Trophoblast cell (in vitro differentiated cells and primary cell): ENCODE data around the gene IFRD1.
"Not testable (repeated sequence)": the region's sequence is repeated elsewhere in the genome, so short reads cannot be mapped to it uniquely, and the experiment has no call there.

Experiments used
- DNase-seq, 2 donors: peaks; one replicate each; pipeline ENCODE4 v3.0.0-alpha.2; 2016
- H2AFZ ChIP-seq: 2 replicates; pipeline ENCODE4 v1.6.1; 2013; ENCODE audit warnings: low read length, moderate library complexity, mild to moderate bottlenecking; ENCODE audit not compliant: insufficient read depth, poor library complexity
- H2AK5ac ChIP-seq: 2 replicates; pipeline ENCODE4 v1.6.1; 2013; ENCODE audit warnings: mild to moderate bottlenecking, low read length
- H2BK120ac ChIP-seq: 2 replicates; pipeline ENCODE4 v1.6.1; 2013; ENCODE audit warnings: low read length, mild to moderate bottlenecking, moderate library complexity; ENCODE audit not compliant: insufficient read depth, poor library complexity
- H2BK12ac ChIP-seq: 2 replicates; pipeline ENCODE4 v1.6.1; 2013; ENCODE audit warnings: mild to moderate bottlenecking, low read length, moderate library complexity
- H2BK5ac ChIP-seq: 2 replicates; pipeline ENCODE4 v1.6.1; 2013; ENCODE audit warnings: low read length, low read depth, moderate library complexity, mild to moderate bottlenecking; ENCODE audit not compliant: poor library complexity
- H3K14ac ChIP-seq: 2 replicates; pipeline ENCODE4 v1.6.1; 2013; ENCODE audit warnings: mild to moderate bottlenecking, low read length
- H3K18ac ChIP-seq: 2 replicates; pipeline ENCODE4 v1.6.1; 2013; ENCODE audit warnings: mild to moderate bottlenecking, low read length
- H3K23ac ChIP-seq: 2 replicates; pipeline ENCODE4 v1.6.1; 2013; ENCODE audit warnings: low read length
- H3K27ac ChIP-seq: 2 replicates; pipeline ENCODE4 v1.5.1; 2013; ENCODE audit warnings: low read depth, mild to moderate bottlenecking, inconsistent platforms, low read length, moderate library complexity
- H3K27me3 ChIP-seq: 2 replicates; pipeline ENCODE4 v1.6.1; 2013; ENCODE audit warnings: inconsistent platforms, mild to moderate bottlenecking, low read length, moderate library complexity; ENCODE audit not compliant: insufficient read depth
- H3K36me3 ChIP-seq, 2 experiments: 1 replicate in 1 of 2; 2 replicates in 1 of 2; pipeline ENCODE4 v1.6.1; 2013; ENCODE audit warnings: low read length in 2 of 2, mild to moderate bottlenecking in 2 of 2, moderate library complexity in 1 of 2; ENCODE audit not compliant: insufficient read depth in 2 of 2, control insufficient read depth in 1 of 2
- H3K4ac ChIP-seq: 2 replicates; pipeline ENCODE4 v1.6.1; 2013; ENCODE audit warnings: low read depth, mild to moderate bottlenecking, low read length, moderate library complexity
- H3K4me1 ChIP-seq, 2 experiments: 1 replicate in 1 of 2; 2 replicates in 1 of 2; pipeline ENCODE4 v1.6.1; 2013; ENCODE audit warnings: low read length in 2 of 2, mild to moderate bottlenecking in 2 of 2, moderate library complexity in 1 of 2; ENCODE audit not compliant: insufficient read depth in 2 of 2, control insufficient read depth in 1 of 2
- H3K4me2 ChIP-seq: 2 replicates; pipeline ENCODE4 v1.6.1; 2013; ENCODE audit warnings: inconsistent platforms, mild to moderate bottlenecking, low read length, moderate library complexity
- H3K4me3 ChIP-seq: 2 replicates; pipeline ENCODE4 v1.5.1; 2013; ENCODE audit warnings: mild to moderate bottlenecking, low read depth, low read length, inconsistent platforms
- H3K79me1 ChIP-seq: one replicate; pipeline ENCODE4 v1.6.1; 2013; ENCODE audit warnings: low read length
- H3K79me2 ChIP-seq: 2 replicates; pipeline ENCODE4 v1.6.1; 2013; ENCODE audit warnings: low read length, mild to moderate bottlenecking; ENCODE audit not compliant: control insufficient read depth, insufficient read depth, poor library complexity
- H3K9ac ChIP-seq: 2 replicates; pipeline ENCODE4 v1.6.1; 2013; ENCODE audit warnings: mild to moderate bottlenecking, low read length
- H3K9me3 ChIP-seq: 2 replicates; pipeline ENCODE4 v1.6.1; 2013; ENCODE audit warnings: low read depth, mild to moderate bottlenecking, control low read depth, inconsistent platforms, low read length; ENCODE audit not compliant: insufficient read depth
- H4K12ac ChIP-seq: 2 replicates; pipeline ENCODE4 v1.6.1; 2013; ENCODE audit warnings: low read depth, mild to moderate bottlenecking, low read length, moderate library complexity
- H4K8ac ChIP-seq: 2 replicates; pipeline ENCODE4 v1.6.1; 2013; ENCODE audit warnings: low read depth, mild to moderate bottlenecking, low read length, moderate library complexity
- H4K91ac ChIP-seq: one replicate; pipeline ENCODE4 v1.6.1; 2013; ENCODE audit warnings: low read depth, mild to moderate bottlenecking, low read length, moderate library complexity
- WGBS: extraction: QIAGEN DNeasy Blood & Tissue Kit; methylation state at CpG from one replicate; pipeline ENCODE4 v1.1.7; 2013; ENCODE audit warnings: missing lambda C conversion rate; ENCODE audit not compliant: insufficient read length, insufficient coverage; ENCODE audit errors: extremely low coverage; 5-methylcytosine and 5-hydroxymethylcytosine counted together

The IFRD1 gene

GRCh38 chr7:112452102-112452888 lies 2.0 kb downstream of the IFRD1 start:
- WGBS: no CpG with 5 or more reads among the region's 7 CpGs
- peak; percentile 27 to 55 for DNase-seq
- no peak overlapping the region for H4K12ac ChIP-seq
- H3K4me1 ChIP-seq: peaks cover 0 to 7% of the 10 kb centered on the region in 2 experiments
- H3K4me3 ChIP-seq: peak overlapping the region; percentile 67
- H3K27ac ChIP-seq: peak overlapping the region; percentile 35
- H2BK12ac ChIP-seq: no peak overlapping the region
- H2BK5ac ChIP-seq: no peak overlapping the region
- no peak overlapping the region for H2BK120ac ChIP-seq
- H3K4ac ChIP-seq: peak overlapping the region; percentile 85
- H3K4me2 ChIP-seq: peak overlapping the region; percentile 79
- no peak overlapping the region for H4K8ac ChIP-seq
- H3K79me1 ChIP-seq: peaks cover 11% of the 10 kb centered on the region
- H3K36me3 ChIP-seq: peaks cover 0 to 2% of the 10 kb centered on the region in 2 experiments
- peaks cover 13% of the 10 kb centered on the region for H3K79me2 ChIP-seq
- peak overlapping the region; percentile 60 for H3K23ac ChIP-seq
- H2AK5ac ChIP-seq: no peak overlapping the region
- no peaks in the 10 kb centered on the region for H3K27me3 ChIP-seq
- no peaks in the 10 kb centered on the region for H3K9me3 ChIP-seq
- H3K14ac ChIP-seq: no peak overlapping the region
- H3K18ac ChIP-seq: no peak overlapping the region
- H2AFZ ChIP-seq: no peak overlapping the region
- H4K91ac ChIP-seq: no peak overlapping the region
- H3K9ac ChIP-seq: peak overlapping the region; percentile 77

- Histone ChIP-seq H3K14ac (no peak overlapping the region), H4K12ac (no peak overlapping the region), H3K9ac (no peak overlapping the region), H3K79me1 (peaks cover 11% of the 10 kb centered on the region), H2AFZ (no peak overlapping the region), H2BK12ac (no peak overlapping the region), H3K79me2 (peaks cover 13% of the 10 kb centered on the region), H3K4me3 (no peak overlapping the region), H2BK120ac (no peak overlapping the region), H3K27me3 (no peaks in the 10 kb centered on the region), H3K4ac (peak overlapping the region; percentile 22), H3K4me1 (peaks cover 0 to 7% of the 10 kb centered on the region in 2 experiments), H2BK5ac (no peak overlapping the region), H2AK5ac (no peak overlapping the region), H4K8ac (no peak overlapping the region), H3K23ac (no peak overlapping the region), H3K27ac (no peak overlapping the region), H4K91ac (no peak overlapping the region), H3K18ac (no peak overlapping the region), H3K4me2 (no peak overlapping the region), H3K36me3 (peaks cover 3 to 4% of the 10 kb centered on the region in 2 experiments), H3K9me3 (no peaks in the 10 kb centered on the region)
- no CpG with 5 or more reads among the region's 7 CpGs for WGBS
- peak in 1 of 2 donors; percentile 39 for DNase-seq
Measured at GRCh38 chr7:112453505-112454171, 3.4 kb downstream of the IFRD1 start.

- H3K14ac ChIP-seq, H3K18ac ChIP-seq, H3K4me2 ChIP-seq, H2BK120ac ChIP-seq, H2AFZ ChIP-seq, H2BK5ac ChIP-seq, H3K9ac ChIP-seq, H3K36me3 ChIP-seq, H2AK5ac ChIP-seq, H3K23ac ChIP-seq, H3K27me3 ChIP-seq, H3K27ac ChIP-seq, H3K9me3 ChIP-seq, H3K4me1 ChIP-seq, H3K4me3 ChIP-seq, H4K8ac ChIP-seq, H4K91ac ChIP-seq, H2BK12ac ChIP-seq, H4K12ac ChIP-seq: not testable (repeated sequence)
- peaks cover 13% of the 10 kb centered on the region for H3K79me2 ChIP-seq
- peak overlapping the region; percentile 16 for H3K4ac ChIP-seq
- WGBS: no CpG with 5 or more reads among the region's 6 CpGs
- DNase-seq: peak in 1 of 2 donors; percentile 5
- H3K79me1 ChIP-seq: peaks cover 11% of the 10 kb centered on the region
Measured at GRCh38 chr7:112454191-112454590, 3.9 kb downstream of the IFRD1 start.

GRCh38 chr7:112459645-112460044 lies 9.4 kb downstream of the IFRD1 start:
- no peaks in the 10 kb centered on the region for H3K79me2 ChIP-seq
- DNase-seq: peak in 1 of 2 donors; percentile 68
- H3K9me3 ChIP-seq: no peaks in the 10 kb centered on the region
- peaks cover 12 to 23% of the 10 kb centered on the region in 2 experiments for H3K36me3 ChIP-seq
- no peaks in the 10 kb centered on the region for H3K27me3 ChIP-seq
- no peak overlapping the region for H4K91ac ChIP-seq
- no peak overlapping the region for H2BK12ac ChIP-seq
- WGBS: no CpG with 5 or more reads among the region's 1 CpG
- H3K4ac ChIP-seq: no peak overlapping the region
- H3K4me1 ChIP-seq: no peaks in the 10 kb centered on the region
- no peak overlapping the region for H2AK5ac ChIP-seq
- H3K79me1 ChIP-seq: no peaks in the 10 kb centered on the region
- no peak overlapping the region for H2BK120ac ChIP-seq
- H3K14ac ChIP-seq: no peak overlapping the region
- no peak overlapping the region for H3K27ac ChIP-seq
- H2BK5ac ChIP-seq: no peak overlapping the region
- H3K9ac ChIP-seq: no peak overlapping the region
- no peak overlapping the region for H3K4me3 ChIP-seq
- no peak overlapping the region for H3K4me2 ChIP-seq
- no peak overlapping the region for H2AFZ ChIP-seq
- H3K18ac ChIP-seq: no peak overlapping the region
- no peak overlapping the region for H4K12ac ChIP-seq
- no peak overlapping the region for H4K8ac ChIP-seq
- no peak overlapping the region for H3K23ac ChIP-seq
